Adipocyte (in vitro differentiated cells): ENCODE results near the gene SUPT16H.

Source experiments
- DNase-seq: peaks from one replicate; pipeline ENCODE4 v3.0.0-alpha.2; 2015; ENCODE audit warnings: low read depth
- H3K27me3 ChIP-seq: replicated peaks from 2 replicates; pipeline ENCODE4 v1.7.0; 2013; ENCODE audit warnings: mild to moderate bottlenecking, low read length, moderate library complexity; ENCODE audit not compliant: control insufficient read depth, insufficient read depth
- H3K36me3 ChIP-seq: 2 replicates; pipeline ENCODE4 v1.7.0; 2013; ENCODE audit warnings: low read length, mild to moderate bottlenecking, moderate library complexity; ENCODE audit not compliant: control insufficient read depth, insufficient read depth, severe bottlenecking
- H3K4me1 ChIP-seq: 2 replicates; pipeline ENCODE4 v1.7.0; 2013; ENCODE audit warnings: mild to moderate bottlenecking, low read length, moderate library complexity; ENCODE audit not compliant: control insufficient read depth, insufficient read depth
- H3K4me3 ChIP-seq: 2 replicates; pipeline ENCODE4 v1.7.0; 2013; ENCODE audit warnings: mild to moderate bottlenecking, low read length, moderate library complexity
- H3K9ac ChIP-seq: 2 replicates; pipeline ENCODE4 v1.7.0; 2013; ENCODE audit warnings: mild to moderate bottlenecking, low read length, moderate library complexity
- H3K9me3 ChIP-seq: 2 replicates; pipeline ENCODE4 v1.7.0; 2013; ENCODE audit warnings: mild to moderate bottlenecking, low read length, moderate library complexity; ENCODE audit not compliant: control insufficient read depth

SUPT16H gene

GRCh38 chr14:21356511-21356910 is 27.3 kb downstream of the SUPT16H start:
- peaks cover 97% of the 10 kb centered on the region for H3K36me3 ChIP-seq
- H3K4me1 ChIP-seq, result no peaks in the 10 kb centered on the region
- H3K4me3 ChIP-seq, result no peak overlapping the region
- no peak for DNase-seq
- H3K27me3 ChIP-seq, result no peaks in the 10 kb centered on the region
- H3K9ac ChIP-seq, result no peak overlapping the region
- no peaks in the 10 kb centered on the region for H3K9me3 ChIP-seq

GRCh38 chr14:21352587-21352986 is 31.2 kb downstream of the SUPT16H start:
- peaks cover 69% of the 10 kb centered on the region for H3K36me3 ChIP-seq
- no peak for DNase-seq
- no peaks in the 10 kb centered on the region for H3K27me3 ChIP-seq
- H3K4me3 ChIP-seq, result no peak overlapping the region
- no peak overlapping the region for H3K9ac ChIP-seq
- no peaks in the 10 kb centered on the region for H3K4me1 ChIP-seq
- H3K9me3 ChIP-seq, result no peaks in the 10 kb centered on the region

DNA sequence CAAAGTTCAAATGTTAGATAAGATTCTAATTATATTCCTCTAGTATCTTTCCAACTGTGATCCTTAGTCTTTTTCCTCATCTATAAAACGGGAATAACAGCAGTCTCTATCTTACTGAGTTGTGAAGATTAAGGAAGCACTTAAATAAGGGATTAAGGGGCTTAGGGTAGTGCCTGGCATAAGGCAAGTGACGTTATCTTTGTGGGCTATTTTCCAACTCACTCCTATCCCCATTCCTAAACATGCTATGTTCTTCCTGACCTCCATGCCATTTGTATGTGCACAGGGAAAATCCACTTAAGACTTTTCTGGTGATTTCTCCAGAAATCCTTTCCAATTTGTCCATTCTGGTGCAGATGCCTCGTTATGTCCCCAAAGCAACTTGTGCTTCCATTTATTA is 33.3 kb downstream of the SUPT16H start:
- H3K36me3 ChIP-seq, result peaks cover 49% of the 10 kb centered on the region
- no peaks in the 10 kb centered on the region for H3K4me1 ChIP-seq
- H3K9me3 ChIP-seq, result no peaks in the 10 kb centered on the region
- no peak overlapping the region for H3K9ac ChIP-seq
- DNase-seq, result no peak
- no peak overlapping the region for H3K4me3 ChIP-seq
- no peaks in the 10 kb centered on the region for H3K27me3 ChIP-seq

- Histone ChIP-seq H3K27me3 (no peaks in the 10 kb centered on the region), H3K4me3 (no peak overlapping the region), H3K36me3 (peaks cover 19% of the 10 kb centered on the region), H3K9me3 (no peaks in the 10 kb centered on the region), H3K9ac (no peak overlapping the region), H3K4me1 (no peaks in the 10 kb centered on the region)
- DNase-seq, result peak; percentile 2
Measured at GRCh38 chr14:21347201-21347600, 36.6 kb downstream of the SUPT16H start.

DNA sequence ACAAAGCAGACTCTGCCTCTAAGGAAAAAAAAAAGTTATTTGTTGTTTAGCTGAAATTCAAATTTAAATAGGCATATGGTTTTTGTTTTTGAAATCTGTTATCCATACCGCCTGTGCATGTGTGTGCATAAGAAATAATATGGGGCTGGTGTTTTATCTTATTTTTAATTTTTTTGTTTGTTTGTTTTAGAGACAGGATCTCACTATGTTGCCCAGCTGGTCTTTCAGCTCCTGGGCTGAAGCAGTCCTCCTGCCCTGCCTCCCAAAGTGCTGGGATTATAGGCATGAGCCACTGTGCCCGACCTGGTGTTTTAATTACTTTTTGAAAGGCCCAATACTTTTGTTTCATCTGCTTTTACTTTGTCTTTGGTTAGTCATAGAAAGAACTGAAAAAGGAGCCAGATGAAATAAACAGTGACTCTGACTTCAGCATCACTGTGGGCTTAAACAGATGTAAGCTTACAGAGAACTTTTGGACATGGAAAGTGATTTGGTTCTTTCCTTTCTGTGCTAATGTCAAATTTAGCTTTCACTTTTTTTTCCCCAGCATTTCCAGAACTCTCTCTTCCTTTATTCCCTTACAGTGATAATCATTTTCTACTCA is 37.2 kb downstream of the SUPT16H start:
- H3K36me3 ChIP-seq, result peaks cover 13% of the 10 kb centered on the region
- H3K9me3 ChIP-seq, result no peaks in the 10 kb centered on the region

DNA sequence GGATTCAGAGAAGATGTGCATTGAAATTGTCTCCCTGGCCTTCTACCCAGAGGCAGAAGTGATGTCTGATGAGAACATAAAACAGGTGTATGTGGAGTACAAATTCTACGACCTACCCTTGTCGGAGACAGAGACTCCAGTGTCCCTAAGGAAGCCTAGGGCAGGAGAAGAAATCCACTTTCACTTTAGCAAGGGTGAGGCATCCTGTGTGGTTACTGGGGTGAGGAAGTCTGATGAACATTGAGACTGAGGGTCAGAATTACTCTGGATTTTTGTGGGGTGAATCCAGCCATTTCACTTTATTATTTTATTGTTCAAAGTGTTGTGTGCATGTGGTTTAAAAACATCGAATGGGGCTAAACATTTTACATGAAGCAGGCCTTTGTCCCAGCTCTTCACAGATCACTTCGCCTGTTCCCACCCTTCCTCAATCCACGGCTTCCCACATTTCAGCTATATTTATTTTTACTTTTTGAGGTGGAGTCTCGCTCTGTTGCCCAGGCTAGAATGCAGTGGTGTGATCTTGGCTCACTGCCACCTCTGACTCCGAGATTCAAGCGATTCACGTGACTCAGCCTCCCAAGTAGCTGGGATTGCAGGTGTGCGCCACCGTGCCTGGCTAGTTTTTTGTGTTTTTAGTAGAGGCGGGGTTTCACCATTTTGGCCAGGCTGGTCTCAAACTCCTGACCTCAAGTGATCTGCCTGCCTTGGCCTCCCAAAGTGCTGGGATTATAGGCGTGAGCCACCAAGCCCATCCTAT is 40.6 kb downstream of the SUPT16H start:
- no peaks in the 10 kb centered on the region for H3K4me1 ChIP-seq
- H3K4me3 ChIP-seq, result no peak overlapping the region
- H3K9me3 ChIP-seq, result no peaks in the 10 kb centered on the region
- no peaks in the 10 kb centered on the region for H3K27me3 ChIP-seq
- DNase-seq, result no peak
- no peak overlapping the region for H3K9ac ChIP-seq
- no peaks in the 10 kb centered on the region for H3K36me3 ChIP-seq

More for the DNA sequence above, 37.2 kb downstream of the SUPT16H start:
- DNase-seq, result peak; percentile 63
- Histone ChIP-seq H3K4me1 (no peaks in the 10 kb centered on the region), H3K9ac (no peak overlapping the region), H3K4me3 (no peak overlapping the region), H3K27me3 (no peaks in the 10 kb centered on the region)

DNA sequence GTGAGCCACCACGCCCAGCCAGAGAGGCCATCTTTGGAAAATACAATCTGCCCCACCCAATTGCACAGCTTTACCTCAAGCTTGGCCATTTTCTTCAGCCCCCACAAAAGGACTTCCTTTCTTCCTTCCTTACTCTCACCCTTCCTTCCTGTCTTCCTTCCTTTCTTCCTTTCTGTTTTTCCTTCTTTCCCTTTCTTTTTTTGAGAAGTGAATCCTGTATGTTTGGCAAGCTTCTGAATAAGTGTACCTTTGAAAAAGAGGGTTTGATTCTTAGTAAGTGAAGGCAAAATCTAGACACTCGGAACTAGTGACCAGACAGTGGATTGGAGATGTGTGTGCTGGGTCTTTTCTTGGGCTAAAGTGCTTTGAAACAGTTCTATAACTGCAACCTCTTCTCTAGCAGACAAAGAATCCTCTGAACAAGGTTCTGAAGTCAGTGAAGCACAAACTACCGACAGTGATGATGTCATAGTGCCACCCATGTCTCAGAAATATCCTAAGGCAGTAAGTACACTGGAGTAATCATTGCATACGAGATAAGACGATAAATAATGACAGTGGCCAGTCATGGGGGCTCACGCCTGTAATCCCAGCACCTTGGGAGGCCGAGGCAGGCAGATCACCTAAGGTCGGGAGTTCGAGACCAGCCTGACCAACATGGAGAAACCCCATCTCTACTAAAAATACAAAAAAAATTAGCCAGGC is 49.5 kb downstream of the SUPT16H start:
- Histone ChIP-seq H3K4me1 (no peaks in the 10 kb centered on the region), H3K27me3 (peaks cover 2% of the 10 kb centered on the region), H3K9me3 (no peaks in the 10 kb centered on the region), H3K36me3 (no peaks in the 10 kb centered on the region), H3K9ac (no peak overlapping the region), H3K4me3 (no peak overlapping the region)
- no peak for DNase-seq

GRCh38 chr14:21332950-21333349 is 50.9 kb downstream of the SUPT16H start:
- no peaks in the 10 kb centered on the region for H3K4me1 ChIP-seq
- H3K36me3 ChIP-seq, result no peaks in the 10 kb centered on the region
- DNase-seq, result no peak
- H3K9ac ChIP-seq, result no peak overlapping the region
- no peaks in the 10 kb centered on the region for H3K9me3 ChIP-seq
- H3K27me3 ChIP-seq, result peaks cover 2% of the 10 kb centered on the region
- H3K4me3 ChIP-seq, result no peak overlapping the region

GRCh38 chr14:21326972-21327371 is 56.8 kb downstream of the SUPT16H start:
- no peak for DNase-seq
- no peaks in the 10 kb centered on the region for H3K9me3 ChIP-seq
- peaks cover 12% of the 10 kb centered on the region for H3K27me3 ChIP-seq
- no peak overlapping the region for H3K9ac ChIP-seq
- no peak overlapping the region for H3K4me3 ChIP-seq
- H3K36me3 ChIP-seq, result no peaks in the 10 kb centered on the region
- no peaks in the 10 kb centered on the region for H3K4me1 ChIP-seq

- Histone ChIP-seq H3K27me3 (peaks cover 17% of the 10 kb centered on the region), H3K9me3 (no peaks in the 10 kb centered on the region), H3K9ac (no peak overlapping the region), H3K4me3 (no peak overlapping the region), H3K36me3 (no peaks in the 10 kb centered on the region), H3K4me1 (no peaks in the 10 kb centered on the region)
- DNase-seq, result no peak
Measured at GRCh38 chr14:21322716-21323115, 61.1 kb downstream of the SUPT16H start.

DNA sequence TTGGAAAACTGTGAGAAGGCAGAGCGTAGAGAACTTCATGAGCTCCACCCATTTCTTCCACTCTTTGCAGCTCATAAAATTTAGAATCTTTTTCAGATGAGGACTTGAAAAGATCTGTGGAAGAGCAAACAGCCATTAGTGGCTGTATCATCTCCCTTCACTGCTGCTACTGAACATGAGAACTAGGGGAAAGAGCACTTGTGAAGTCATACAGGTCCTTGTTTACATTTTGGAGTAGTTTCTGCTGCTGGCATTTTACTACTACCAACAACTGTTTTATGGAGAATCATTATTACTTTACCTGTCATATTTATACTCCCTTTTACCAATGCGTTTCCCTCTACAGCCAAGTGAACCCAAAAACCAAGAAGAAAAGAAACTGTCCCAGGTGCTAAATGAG is 62.9 kb downstream of the SUPT16H start:
- H3K9me3 ChIP-seq, result no peaks in the 10 kb centered on the region
- H3K4me1 ChIP-seq, result no peaks in the 10 kb centered on the region
- H3K27me3 ChIP-seq, result peaks cover 21% of the 10 kb centered on the region
- no peak overlapping the region for H3K9ac ChIP-seq
- H3K36me3 ChIP-seq, result no peaks in the 10 kb centered on the region
- no peak overlapping the region for H3K4me3 ChIP-seq
- no peak for DNase-seq
